ENCODE results near the gene DEDD2. TPM values are rescaled to one million over a fixed set of nuclear protein-coding genes. Genes with fewer than 3 reads are reported as not detected.
"Not testable (repeated sequence)": the region's sequence is repeated elsewhere in the genome, so short reads cannot be mapped to it uniquely, and the experiment has no call there.

DEDD2 gene, protein sequence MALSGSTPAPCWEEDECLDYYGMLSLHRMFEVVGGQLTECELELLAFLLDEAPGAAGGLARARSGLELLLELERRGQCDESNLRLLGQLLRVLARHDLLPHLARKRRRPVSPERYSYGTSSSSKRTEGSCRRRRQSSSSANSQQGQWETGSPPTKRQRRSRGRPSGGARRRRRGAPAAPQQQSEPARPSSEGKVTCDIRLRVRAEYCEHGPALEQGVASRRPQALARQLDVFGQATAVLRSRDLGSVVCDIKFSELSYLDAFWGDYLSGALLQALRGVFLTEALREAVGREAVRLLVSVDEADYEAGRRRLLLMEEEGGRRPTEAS
- 22.1 TPM for total RNA-seq

DNA sequence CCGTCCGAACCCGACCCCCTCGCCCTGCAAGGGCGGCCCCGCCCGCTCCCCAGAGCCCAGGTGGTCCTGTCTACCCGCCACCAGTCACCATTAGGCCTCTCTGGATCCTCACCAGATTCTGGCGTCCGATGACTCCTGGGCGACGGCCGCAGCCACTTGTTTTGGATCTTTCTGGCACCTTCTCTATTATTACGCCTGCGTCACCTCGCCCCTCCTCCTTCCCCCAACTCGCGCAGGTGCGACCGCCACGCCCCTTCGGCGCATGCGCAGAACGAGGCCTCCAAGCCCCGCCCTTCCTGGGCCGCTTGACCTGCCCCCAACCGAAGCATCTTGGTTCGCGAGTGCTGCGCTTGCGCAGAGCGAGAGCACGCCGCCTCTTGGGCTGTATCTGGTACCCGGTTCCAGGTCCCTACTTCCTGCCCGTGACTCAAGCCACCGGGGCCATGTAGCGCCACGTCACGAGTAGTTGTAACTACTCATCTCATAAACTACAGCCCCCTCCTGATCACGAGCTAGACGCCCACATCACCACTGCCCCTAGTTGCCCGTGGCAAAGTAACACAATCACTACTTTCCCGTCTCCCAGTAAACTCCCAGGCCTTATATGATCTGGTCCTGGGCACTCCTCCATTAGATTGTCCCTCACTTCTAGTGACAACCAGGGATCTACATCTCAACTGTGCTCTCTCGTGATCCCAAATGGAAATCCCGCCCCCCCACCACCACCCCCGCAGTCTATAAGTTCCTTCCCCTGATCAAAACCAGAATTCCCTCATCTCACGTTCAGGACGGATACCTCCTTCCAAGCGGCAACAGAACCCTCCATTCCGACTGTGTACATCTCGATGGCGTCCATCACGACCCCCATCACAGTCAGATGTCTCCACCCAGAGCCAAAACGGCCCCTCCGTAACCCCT, at the start of gene DEDD2:
DEDD2 (minus strand) TSS at position 158 of the 918 bp plus-strand sequence. CDS start 670 bp downstream, outside the sequence.
- peak; percentile 95 for DNase-seq

DNA sequence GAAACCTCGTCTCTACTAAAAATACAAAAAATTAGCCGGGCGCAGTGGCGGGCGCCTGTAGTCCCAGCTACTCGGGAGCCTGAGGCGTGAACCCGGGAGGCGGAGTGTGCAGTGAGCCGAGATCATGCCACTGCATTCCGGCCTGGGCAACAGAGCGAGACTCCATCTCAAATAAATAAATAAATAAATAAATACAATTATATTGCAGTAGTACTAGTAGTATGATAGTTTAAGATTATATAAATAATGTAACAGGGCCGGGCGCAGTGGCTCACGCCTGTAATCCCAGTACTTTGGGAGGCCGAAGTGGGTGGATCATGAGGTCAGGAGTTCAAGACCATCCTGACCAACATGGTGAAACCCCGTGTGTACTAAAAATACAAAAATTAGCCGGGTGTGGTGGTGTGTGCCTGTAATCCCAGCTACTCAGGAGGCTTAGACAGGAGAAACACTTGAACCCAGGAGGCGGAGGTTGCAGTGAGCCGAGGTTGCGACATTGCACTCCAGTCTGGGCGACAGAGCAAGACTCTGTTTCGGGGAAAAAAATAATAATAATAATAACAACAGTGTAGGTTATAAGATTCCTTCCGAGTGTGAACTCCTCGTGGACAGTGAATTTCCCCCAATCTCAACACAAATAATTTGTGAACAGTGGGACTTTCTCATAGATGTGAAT, 49.6 kb upstream of the DEDD2 start:
- DNase-seq = not testable (repeated sequence)

DNA sequence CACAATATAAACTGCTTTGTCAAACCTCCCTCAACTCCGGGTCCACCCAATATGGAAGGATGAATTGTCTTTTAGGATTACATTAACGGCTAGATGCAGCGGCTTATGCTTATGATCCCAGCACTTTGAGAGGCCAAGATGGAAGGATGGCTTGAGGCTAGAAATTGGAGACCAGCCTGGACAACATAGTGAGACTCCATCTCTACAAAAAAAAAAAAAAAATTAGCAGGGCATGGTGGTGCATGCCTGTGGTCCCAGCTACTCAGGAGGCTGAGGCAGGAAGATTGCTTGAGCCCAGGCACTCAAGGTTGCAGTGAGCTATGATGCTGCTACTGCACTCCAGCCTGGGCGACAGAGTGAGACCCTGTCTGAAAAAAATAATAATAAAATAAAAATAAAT, 48.6 kb upstream of the DEDD2 start:
- DNase-seq = not testable (repeated sequence)

DNA sequence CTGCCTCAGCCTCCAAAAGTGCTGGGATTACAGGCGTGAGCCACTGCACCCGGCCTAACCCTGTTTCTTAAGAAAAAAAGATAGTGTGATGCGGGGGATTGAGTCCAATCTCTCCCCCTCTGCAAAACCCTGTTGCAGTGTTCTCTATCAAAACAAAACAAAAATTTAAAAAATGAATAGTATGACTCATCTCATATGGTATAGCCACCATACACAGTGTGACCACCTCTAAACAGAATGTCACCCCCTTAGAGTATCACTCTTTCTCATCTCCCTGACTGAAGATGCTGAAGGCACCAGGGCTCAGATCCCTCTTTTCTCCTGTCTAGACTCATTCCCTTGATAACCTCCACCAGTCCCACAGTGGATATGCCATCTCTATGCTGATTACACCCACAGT, 44.3 kb upstream of the DEDD2 start:
- no peak for DNase-seq

DNA sequence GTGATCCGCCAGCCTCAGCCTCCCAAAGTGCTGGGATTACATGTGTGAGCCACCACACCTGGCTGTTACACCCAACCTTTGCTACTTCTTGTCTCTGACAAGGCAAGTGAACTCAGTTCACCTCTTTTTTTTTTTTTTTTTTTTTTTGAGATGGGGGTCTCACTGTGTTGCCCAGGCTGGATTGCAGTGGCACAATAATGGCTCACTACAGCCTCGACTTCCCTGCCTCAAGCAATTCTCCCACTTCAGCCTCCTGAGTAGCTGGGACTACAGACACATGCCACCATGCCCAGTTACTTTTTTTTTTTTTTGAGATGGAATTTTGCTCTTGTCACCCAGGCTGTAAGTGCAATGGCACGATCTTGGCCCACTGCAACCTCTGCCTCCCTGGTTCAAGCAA, 40.4 kb upstream of the DEDD2 start:
- not testable (repeated sequence) for DNase-seq

DNA sequence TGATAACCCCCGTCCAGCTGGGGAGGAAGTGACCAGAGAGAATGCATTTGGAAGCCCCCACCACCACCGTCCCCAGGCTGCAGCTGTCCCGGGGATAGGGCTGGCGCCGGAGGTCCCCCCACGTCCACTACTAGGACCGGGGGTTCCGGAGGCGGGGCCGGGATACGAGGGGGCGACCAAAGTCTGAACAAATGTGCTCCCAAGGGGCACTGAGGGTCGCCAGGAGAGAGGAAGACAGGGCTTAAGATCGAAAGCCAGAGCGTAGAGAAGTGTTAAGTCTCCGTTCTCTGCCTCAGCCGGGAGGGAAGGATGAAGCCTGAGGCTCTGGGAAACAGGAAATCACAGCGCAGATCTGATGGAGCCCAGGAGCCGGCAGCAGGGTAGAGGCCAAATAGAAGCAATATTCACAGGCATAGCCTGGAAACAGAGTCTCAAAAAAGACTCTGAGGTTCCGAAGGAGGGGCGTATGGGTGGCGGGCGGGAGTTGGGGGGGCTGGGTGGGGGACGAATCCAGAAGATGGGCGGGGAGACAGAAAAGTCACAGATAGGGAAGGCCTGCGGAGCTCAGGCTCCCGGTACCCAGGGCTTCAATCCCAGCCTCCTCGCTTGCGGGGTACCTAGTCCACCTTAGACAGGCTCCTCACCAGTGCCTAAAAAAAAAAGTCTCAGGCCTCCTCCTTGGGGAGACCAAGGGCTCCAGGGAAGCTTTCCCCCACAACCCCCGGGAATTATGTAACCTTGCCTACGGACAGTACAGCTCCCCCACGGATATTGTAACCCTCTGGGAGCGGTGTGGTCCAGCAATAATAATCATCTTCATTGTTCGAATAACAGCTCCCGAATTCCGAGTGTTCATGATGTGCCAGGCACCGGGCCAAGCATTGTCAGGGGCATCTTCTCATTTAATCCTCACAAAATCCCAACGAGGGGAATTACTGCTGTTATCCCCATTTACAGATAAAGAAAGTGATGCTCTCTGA, 38.6 kb upstream of the DEDD2 start:
- DNase-seq = peak; percentile 73

DNA sequence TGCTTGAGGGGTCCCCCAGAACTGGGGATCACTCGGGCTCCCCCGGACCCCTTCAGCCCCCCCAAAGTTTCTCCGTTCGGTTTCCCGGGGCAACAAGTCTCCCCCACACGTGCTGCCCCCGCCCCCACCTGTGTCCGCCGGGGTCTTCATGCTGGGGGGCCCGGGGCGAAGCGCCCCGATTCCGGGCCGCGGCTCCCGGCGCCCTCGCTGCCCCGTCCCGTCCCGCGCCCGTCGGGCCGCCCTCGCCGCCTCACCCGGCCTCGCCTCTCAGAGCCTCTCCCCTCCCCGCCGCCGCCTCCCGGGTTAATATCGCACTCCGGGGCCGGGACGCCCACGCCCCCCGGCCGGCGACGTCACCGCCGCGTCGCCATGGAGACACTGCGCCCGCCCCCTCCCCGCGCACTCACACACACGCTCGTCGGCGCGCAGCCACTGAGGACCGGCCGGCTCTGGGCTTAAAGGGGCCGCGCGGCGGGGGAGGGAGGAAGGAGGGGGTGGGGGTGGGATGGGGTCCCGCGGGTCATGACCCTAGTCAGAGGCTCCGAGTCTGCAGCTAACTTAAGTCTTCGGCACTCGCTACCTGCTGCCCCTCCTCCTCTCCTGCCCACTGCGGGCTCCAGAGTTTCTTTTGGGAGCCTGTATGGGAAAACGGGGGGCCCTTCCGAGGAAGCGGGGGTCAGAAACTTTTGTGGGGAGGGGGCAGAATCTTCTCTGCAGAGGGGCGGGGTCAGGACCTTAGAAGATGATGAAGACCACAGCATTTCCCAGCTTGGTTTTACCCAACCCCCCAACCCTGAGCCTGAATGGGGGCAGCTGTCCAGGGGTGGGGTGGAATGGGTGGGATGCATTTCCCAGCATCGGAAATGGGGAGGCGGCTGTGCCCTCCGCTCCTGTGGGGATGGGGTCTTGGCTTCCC, 37.6 kb upstream of the DEDD2 start, which contains the start of gene ERF:
ERF (minus strand) TSS at position 279 of the 916 bp plus-strand sequence; CDS start at position 150, 129 bp downstream.
- peak; percentile 90 for DNase-seq

DNA sequence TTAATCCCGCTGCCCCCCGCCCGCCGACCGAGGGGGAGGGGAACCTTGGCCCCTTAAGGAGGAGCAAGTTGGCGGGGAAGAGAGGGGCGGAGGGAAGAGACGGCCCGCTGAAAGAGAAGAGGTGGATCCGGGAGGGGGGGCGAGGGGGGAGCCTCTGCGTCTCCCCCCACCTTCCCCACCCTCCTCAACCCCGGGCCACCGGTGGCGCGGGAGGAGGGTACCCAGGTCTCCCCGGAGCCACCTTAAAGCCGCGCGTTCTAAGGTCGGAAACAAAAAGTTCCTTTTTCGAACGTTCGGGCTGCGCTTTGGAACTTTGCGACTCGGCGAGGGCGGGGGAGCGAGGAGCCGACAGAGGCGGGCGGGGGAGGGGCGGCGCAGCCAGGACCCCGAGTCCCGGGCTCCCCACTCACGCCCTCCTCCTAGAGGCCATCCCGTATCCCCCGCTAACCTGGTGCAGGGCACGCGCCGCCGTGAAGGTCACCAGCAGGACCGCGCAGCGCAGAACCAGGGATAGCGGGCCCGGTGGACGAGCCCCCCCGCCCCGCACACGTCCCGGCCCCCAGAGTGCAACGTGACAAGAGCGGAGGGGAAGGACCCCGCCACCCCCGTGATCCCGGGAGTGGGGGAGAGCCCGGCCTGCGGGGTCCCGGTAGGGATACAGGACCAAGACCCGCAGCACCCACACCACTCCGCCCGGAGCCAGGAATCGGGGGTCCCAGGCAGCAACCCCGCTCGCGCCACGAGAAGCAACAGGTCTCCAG, 36.8 kb upstream of the DEDD2 start:
- peak; percentile 80 for DNase-seq

DNA sequence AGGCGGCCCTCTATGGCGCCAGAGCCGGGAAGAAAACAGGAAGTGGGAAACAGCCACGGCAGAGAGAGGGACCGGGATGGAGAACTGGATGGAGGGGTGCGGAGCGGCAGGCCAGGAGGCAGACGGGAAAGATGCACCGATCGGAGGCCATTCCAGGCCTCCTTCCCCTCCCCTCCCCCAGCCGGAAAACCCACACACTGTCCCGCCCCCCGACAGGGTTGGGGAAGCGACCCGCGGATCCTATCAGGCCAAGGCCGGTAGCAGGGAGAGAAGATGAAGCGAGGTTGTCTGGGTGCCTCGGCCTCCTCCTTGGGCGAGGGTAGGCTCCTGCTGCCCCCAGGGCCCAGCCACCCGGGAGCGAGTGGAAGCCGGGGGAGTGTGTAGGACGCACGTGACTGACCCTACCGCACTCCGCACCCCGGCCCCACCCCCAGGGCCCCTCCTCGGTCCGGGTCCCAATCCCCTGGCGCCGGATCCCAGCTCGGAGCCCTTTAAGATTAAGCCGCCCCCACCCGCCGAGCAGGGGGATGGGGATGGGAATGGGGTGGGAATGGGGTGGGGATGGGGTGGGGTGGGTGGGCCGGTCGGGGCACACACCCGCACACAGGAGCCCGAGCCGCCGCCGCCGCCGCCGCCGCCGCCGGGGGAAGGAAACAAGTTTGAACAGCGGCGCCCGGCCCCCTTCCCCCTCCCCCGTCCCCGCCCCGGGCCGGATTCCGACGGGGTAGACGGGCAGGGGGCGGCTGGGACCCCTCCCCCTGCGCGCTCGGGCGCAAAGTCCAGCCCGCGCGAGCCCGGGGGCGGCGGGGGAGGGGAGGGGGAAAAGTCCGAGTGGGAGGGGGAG, 36.0 kb upstream of the DEDD2 start:
- peak; percentile 36 for DNase-seq

DNA sequence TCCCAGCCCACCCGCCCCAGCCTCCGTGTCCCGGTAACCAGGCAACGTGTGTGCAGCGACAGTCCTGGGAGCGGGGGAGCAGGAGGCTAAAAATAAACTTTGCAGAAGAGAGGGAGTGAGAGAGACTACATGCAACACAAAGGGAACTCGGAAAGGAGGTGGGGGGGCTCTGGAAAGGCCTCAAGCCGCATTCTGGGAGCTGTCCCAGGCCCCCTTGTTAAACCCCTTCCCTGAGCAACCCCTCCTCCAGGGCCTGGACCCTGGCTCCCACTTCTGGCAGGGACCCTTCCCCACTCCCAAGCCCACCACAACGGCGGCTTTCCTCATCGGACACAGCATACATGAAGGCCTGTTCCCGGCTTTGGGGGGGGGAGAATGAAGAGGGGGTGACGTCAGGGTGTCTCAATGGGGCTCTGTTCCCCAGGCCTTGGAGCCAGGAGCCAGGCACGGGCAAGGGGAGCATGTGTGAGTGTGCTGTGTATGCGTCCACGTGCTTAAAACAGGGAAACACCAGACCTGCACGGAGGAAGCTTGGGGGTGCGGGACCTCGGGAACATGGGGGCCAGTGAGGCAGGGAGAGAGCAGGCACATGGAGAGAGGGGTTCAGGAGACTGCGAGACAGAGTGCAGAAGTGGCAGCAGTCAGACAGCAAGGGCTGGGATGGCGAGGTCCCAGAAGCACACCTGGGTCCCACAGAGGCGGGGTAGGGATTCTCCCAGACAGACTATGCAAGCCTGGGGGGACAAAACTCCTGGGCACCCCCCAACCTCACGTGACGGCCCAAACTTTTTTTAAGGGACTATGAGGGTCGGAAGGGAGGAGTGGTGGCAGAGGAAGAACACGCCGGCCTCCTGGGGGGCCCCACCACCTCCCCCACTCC, 35.1 kb upstream of the DEDD2 start:
- DNase-seq = peak; percentile 62

DNA sequence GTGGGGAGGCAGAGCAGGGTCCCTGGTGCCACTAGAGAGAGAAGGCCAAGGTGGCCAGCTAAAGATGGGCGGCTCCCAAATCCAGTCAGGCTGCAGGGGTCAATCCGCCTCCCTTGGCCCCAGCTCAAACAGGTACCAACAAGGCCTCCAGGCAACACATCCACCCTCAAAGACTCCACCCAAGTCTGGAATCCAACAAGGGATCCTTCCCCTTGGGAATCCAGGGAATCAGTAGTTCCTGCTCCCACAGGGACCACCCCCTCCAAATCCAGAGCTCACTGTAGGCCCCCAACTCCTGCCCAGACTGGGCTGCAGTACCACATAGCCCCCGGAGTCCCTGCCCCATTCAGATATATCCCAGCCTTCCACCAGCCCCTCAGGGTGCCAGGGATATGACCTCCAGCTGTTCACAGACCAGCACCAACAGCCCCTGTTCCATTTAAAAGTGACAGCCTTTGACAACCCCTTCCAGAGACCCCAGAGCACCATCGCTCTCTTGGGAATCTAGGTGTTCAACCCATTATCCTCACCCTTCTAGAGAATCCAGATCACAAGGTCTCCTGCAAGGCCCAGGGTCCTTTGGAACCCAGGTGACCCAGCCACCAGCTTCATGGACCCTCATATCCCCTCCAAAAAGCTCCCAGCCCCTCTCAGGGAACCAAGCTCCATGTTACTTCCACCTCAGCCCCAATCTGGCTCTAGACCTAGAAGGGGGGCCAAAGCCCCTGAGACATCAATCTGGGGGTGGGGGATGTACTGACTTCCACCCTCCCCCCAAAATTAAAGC, 34.3 kb upstream of the DEDD2 start:
- DNase-seq = no peak

DNA sequence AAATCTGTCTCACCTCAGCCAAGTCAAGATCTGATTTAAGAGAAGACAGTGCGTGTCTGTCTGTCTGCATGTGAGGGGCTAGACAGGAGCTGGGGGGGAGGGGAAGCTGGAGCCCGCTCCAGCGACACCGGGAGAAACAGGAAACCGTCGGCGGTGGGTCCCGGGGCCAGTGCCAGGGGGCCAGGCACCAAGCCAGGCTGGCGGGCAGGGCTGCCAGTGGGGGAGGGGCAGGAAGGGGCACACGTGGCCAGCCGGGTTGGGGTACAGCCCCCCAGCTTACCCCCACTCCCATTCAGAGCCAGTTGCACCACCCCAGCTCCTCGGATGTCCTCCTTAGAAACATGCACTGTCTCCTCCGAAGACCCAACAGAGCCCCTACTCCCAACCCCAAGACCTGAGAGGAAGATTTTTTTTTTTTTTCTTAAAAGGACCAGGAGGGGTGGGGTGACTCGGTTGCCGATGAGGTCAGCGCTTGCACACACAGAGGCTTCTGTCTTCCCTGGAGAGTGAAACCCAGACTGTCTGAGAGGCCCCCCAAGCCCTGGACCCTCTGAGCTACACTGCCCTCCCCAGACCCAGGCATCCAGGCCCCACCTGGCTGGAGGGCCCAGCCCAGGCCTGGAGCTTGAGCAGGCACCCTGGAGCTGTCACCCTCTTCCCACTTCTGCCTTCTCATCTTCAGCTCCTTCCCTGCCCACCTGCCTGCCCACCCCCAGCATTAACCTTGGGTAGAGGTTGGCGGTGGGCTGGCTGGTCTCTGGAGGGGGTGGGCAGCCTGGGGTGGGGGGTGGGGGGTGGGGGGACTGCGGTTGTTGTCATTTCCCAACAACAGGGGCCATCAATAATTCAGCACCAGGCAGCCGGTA, 33.4 kb upstream of the DEDD2 start:
- no peak for DNase-seq

DNA sequence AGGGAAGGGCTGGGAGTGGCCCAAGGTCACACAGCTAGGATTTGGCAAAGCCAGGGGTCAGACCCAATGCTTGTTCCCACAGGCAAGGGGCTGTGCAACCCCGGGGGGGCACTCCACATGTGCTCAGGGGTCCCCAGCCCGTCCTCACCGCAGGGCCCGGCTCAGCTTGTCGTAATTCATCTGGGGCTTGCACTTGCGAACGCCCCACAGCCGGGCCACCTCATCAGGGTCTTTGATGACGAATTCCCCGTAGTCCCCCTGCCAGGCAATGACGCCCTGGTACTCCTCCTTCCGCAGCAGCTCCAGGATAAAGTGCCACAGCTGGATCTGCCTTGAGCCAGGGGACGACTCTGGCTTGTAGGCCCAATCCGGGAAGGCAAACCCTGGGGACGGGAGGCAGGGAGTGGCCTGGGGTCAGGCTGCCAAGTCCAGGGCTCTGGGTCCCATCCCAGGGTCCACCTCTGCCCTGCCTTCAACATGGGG, 32.7 kb upstream of the DEDD2 start:
- no peak for DNase-seq

DNA sequence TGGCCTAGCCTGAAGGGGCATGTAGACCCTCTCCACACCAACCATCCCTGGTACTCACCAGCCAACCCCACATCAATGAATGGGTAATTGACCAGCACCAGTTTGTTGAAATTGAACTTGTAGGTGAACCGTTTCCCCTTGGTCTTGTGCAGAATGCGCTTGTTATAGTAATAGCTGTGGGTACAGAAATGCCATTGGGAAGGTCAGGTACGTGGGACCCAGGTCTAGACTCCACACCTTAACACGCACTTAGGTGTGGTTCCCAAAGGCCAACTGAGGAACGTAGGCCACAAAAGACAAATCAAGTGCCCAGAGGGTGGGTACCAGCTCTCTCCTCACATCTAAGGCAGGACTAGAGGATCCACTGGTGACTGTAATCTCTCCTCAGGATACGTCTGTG, 32.3 kb upstream of the DEDD2 start:
- no peak for DNase-seq

DNA sequence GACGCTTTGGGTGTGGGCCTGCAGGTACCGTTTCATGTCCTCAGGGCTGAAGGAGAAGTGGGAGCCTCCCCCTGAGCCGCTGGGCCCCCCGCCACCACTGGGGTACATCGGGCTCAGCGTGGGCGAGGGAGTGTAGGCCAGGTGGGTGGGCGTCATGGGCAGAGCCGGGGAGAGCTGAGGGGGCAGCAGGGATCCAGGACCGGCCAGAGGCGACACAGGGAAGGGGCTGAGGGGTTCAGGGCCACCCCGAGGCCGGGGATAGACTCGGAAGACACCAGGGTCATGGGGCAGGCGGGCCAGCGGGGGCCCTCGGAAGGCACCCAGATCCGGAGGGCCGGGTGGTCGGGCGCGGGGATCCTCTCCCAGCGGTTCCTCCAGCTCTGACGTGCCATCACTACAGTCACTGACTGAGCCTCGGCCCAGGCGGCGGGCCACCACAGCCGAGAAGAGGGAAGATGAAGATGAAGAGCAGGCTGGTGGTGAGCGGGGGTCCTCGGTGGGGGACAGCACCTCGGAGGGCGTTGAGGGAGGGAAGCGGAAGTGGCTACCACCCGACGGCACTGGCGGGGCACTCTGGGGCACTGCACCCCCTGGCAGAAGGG, 31.8 kb upstream of the DEDD2 start:
- no peak for DNase-seq
